ENCODE results near the gene DYNC1H1.

- no peak for TF ChIP-seq CTCF (IDR thresholded peaks at IDR 0.05)
- peak in 1 of 3 donors; percentile 20 for TF ChIP-seq POLR2A (IDR thresholded peaks at IDR 0.05)
Measured at GRCh38 chr14:101972126-101972866, 7.9 kb downstream of the DYNC1H1 start.
